ENCODE results near the gene ZNF683.

DNA sequence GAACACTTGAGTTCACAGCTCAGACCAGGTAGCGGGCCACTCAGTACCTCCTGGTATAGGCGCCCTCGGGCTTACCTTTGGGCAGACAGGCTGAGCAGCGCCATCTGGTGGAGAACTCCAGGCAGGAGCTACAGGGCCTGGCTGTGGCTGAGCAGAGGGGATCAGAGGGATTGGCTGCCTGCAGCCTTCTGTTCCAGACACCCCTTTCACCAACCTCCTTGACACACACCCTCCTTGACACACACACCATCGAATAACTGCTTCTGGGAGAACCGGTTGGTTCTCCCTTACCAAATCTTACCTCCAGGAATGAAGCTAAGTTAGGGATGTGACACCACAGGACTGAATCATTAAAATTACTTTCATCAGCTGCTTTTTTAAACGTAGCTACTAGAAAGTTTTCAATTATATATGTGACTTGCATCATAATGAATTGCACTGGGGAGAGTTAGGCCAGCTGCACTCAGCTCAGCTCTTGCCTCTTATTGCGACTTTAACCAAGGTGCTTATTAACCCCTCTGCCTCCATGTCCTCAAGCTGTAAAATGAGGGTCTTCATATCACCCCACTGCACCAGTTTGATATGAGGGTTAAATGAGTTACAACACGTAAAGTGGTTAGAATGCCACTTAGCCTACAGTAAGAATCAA, 44.7 kb upstream of the ZNF683 start:
- TF ChIP-seq, protein P1, sequence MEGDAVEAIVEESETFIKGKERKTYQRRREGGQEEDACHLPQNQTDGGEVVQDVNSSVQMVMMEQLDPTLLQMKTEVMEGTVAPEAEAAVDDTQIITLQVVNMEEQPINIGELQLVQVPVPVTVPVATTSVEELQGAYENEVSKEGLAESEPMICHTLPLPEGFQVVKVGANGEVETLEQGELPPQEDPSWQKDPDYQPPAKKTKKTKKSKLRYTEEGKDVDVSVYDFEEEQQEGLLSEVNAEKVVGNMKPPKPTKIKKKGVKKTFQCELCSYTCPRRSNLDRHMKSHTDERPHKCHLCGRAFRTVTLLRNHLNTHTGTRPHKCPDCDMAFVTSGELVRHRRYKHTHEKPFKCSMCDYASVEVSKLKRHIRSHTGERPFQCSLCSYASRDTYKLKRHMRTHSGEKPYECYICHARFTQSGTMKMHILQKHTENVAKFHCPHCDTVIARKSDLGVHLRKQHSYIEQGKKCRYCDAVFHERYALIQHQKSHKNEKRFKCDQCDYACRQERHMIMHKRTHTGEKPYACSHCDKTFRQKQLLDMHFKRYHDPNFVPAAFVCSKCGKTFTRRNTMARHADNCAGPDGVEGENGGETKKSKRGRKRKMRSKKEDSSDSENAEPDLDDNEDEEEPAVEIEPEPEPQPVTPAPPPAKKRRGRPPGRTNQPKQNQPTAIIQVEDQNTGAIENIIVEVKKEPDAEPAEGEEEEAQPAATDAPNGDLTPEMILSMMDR (conservative IDR thresholded peaks at IDR 0.05; ENCODE audit: low read length) = peak; percentile 80
- TF ChIP-seq EZH2phosphoT487 (IDR thresholded peaks at IDR 0.05; ENCODE audit: borderline replicate concordance) = no peak
